ENCODE results near the gene KMT5C.

KMT5C gene

DNA sequence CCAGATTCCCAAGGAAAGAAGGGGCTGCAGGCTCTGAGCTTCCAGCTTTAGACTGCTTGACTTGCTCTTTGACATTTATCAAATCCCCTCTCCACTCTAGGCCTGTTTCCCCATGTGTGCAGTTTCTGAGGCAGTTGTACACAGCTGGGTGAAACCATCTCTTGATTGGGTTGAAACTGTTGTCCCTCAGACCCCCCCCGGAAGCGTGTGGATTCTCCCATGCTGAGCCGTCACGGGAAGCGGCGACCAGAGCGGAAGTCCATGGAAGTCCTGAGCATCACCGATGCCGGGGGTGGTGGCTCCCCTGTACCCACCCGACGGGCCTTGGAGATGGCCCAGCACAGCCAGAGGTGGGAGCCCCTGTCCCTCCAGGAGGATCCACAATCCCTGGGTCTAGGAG lies 36.2 kb upstream of the KMT5C start:
- H3K4me3 ChIP-seq (ENCODE audit: low read depth, low read length), result no peak overlapping the region
- no peak for DNase-seq (ENCODE audit: low read depth)
- TF ChIP-seq CTCF (IDR thresholded peaks at IDR 0.05; ENCODE audit: control insufficient read depth, extremely low read depth, insufficient read depth), result no peak

- no peak overlapping the region for H3K4me3 ChIP-seq (ENCODE audit: low read depth, low read length)
- DNase-seq (ENCODE audit: low read depth), result peak; percentile 49
- no peak for TF ChIP-seq CTCF (IDR thresholded peaks at IDR 0.05; ENCODE audit: control insufficient read depth, extremely low read depth, insufficient read depth)
These were observed 35.2 kb upstream of the KMT5C start for GRCh38 chr19:55304279-55304978.

- TF ChIP-seq CTCF (IDR thresholded peaks at IDR 0.05; ENCODE audit: control insufficient read depth, extremely low read depth, insufficient read depth), result no peak
- DNase-seq (ENCODE audit: low read depth), result no peak
These were observed 34.7 kb upstream of the KMT5C start for GRCh38 chr19:55304980-55305379.

DNA sequence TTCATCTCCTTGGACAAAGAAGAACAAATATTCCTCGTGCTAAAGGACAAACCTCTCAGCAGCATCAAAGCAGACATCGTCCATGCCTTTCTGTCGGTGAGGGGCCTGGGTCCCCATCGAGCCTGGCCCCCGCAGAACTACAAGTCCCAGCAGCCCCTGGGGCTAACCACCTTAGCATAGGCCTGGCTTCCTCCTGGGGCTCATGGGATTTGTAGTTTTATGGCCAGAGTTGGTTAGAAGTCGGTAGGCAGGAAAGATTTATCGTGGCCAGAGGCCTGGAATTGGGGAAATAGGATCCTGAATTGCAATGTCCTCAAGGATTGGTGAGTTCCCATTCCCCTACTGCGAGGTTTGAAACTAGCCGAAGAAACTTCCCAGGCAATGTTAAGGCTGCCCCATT lies 34.2 kb upstream of the KMT5C start:
- no peak overlapping the region for H3K4me3 ChIP-seq (ENCODE audit: low read depth, low read length)
- no peak for TF ChIP-seq CTCF (IDR thresholded peaks at IDR 0.05; ENCODE audit: control insufficient read depth, extremely low read depth, insufficient read depth)
- peak; percentile 10 for DNase-seq (ENCODE audit: low read depth)

More at GRCh38 chr19:55304980-55305379, 34.7 kb upstream of the KMT5C start:
- no peak overlapping the region for H3K4me3 ChIP-seq (ENCODE audit: low read depth, low read length)

DNA sequence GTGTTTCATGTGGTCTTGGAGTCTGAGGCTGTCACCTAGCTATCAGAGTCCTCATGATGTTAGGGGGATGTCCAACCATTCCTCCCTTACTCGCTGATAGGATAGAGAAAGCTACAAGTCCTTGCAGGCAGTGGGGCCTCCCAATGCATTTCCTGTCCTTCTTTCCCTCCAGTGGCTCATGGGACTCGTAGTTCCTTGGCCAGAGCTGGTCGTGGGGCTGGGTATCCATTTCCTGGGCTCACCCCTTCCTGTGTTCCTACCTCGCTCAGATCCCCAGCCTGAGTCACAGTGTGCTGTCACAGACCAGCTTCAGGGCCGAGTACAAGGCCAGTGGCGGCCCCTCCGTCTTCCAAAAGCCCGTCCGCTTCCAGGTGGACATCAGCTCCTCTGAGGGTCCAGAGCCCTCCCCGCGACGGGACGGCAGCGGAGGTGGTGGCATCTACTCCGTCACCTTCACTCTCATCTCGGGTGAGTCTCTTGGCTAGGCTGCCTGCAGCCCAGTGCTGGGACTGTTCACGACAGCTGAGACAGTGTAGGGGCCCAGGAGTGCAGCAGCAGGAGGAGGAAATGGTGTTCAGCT lies 33.6 kb upstream of the KMT5C start:
- no peak overlapping the region for H3K4me3 ChIP-seq (ENCODE audit: low read depth, low read length)
- no peak for DNase-seq (ENCODE audit: low read depth)
- TF ChIP-seq CTCF (IDR thresholded peaks at IDR 0.05; ENCODE audit: control insufficient read depth, extremely low read depth, insufficient read depth), result no peak

DNA sequence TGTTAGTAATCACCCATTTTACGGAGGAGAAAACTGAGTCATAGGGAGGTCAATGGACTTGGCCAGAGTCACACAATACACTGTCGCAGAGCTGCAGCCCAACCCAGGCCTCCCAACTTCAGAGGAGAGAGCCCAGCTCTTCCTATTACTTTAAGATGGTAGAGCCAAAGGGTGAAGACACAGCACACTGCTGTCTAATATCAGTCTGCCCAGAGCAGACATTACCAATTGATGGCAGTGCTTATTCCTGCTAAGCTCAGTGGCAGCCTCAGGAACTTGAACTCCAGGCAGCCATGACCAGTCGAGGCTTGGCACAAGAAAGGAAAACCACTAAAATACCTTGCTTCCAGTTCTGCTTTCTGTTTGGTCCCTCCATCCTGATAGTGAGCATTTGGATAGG lies 33.0 kb upstream of the KMT5C start:
- DNase-seq (ENCODE audit: low read depth), result no peak
- no peak for TF ChIP-seq CTCF (IDR thresholded peaks at IDR 0.05; ENCODE audit: control insufficient read depth, extremely low read depth, insufficient read depth)
- H3K4me3 ChIP-seq (ENCODE audit: low read depth, low read length), result no peak overlapping the region

DNA sequence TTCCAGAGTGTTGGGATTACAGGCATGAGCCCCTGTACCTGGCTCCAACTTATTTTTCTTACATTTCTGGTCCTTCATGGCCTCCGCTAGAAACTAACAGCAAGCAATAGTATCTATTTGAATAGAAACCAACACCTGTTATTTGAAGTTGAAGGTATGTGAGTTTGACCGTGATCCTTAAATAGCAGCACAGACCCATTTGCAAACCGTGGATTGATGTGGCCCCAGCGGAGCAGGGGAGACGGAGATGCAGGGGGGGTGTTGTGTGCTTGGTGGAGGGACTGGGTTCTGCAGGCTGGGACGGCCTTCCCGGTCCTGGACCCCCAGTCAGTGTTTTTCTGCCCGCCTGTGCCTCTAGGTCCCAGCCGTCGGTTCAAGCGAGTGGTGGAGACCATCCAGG lies 31.4 kb upstream of the KMT5C start:
- TF ChIP-seq CTCF (IDR thresholded peaks at IDR 0.05; ENCODE audit: control insufficient read depth, extremely low read depth, insufficient read depth), result no peak

More for the DNA sequence above, 31.4 kb upstream of the KMT5C start:
- DNase-seq (ENCODE audit: low read depth), result no peak
- no peak overlapping the region for H3K4me3 ChIP-seq (ENCODE audit: low read depth, low read length)
